Effector memory CD8-positive, alpha-beta T cell (primary cell): ENCODE results near the gene PDXK.

Experiments
- ATAC-seq: fragments of 150-1000 bp; cut with Tn5 transposase; replicated peaks from 2 replicates; pipeline ENCODE4 v1.10.0; 2021; ENCODE audit warnings: mild to moderate bottlenecking, moderate library complexity
- DNase-seq, 3 experiments: peaks; one replicate each; pipeline ENCODE4 v3.0.0; 2021
- H3K27ac Mint-ChIP-seq, 2 donors: one replicate each; pipeline ENCODE4 v1.8.0; 2022; ENCODE audit warnings: mild to moderate bottlenecking in 2 of 2, mixed read lengths in 2 of 2, moderate library complexity in 2 of 2
- H3K27me3 Mint-ChIP-seq, 2 donors: one replicate each; pipeline ENCODE4 v1.8.0; 2022; ENCODE audit warnings: mixed read lengths in 2 of 2
- H3K36me3 Mint-ChIP-seq: one replicate; pipeline ENCODE4 v1.8.0; 2022; ENCODE audit warnings: mild to moderate bottlenecking, moderate library complexity, mixed read lengths; ENCODE audit not compliant: insufficient read depth
- H3K4me1 Mint-ChIP-seq, 2 donors: one replicate each; pipeline ENCODE4 v1.8.0; 2022; ENCODE audit warnings: low read depth in 2 of 2, mixed read lengths in 2 of 2
- H3K4me3 Mint-ChIP-seq, 2 donors: one replicate each; pipeline ENCODE4 v1.8.0; 2022; ENCODE audit warnings: mild to moderate bottlenecking in 2 of 2, mixed read lengths in 2 of 2, moderate library complexity in 2 of 2
- H3K9me3 Mint-ChIP-seq, 2 donors: one replicate each; pipeline ENCODE4 v1.8.0; 2022; ENCODE audit warnings: mixed read lengths in 2 of 2

The PDXK gene

GRCh38 chr21:43721939-43722338 lies 3.0 kb downstream of the PDXK start:
- no peak for ATAC-seq
- Mint-ChIP-seq H3K27me3 (no peaks in the 10 kb centered on the region), H3K9me3 (no peaks in the 10 kb centered on the region), H3K36me3 (peaks cover 53% of the 10 kb centered on the region), H3K27ac (peak overlapping the region in 1 of 2 donors; percentile 49), H3K4me1 (peaks cover 35 to 37% of the 10 kb centered on the region in 2 donors), H3K4me3 (no peak overlapping the region)
- DNase-seq, result no peak

DNA sequence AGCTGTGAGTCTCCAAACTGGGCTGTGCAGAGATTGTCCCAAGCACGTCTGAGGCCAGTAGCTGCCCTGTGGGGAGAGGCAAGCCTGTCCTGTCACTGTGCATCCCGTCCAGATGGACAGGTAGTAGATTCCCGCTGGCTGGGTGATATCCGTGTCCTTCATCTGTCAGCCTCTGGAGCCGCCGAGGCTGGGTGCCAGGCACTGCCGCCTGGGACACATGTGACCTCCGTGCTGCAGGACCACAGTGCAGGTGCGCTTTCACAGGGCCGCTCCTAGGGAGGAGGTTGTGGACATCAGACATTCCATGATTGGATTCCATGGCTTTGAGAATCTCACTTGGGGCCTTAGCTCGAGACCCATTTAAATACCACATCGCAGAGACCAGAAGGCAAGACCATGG lies 4.7 kb downstream of the PDXK start:
- Mint-ChIP-seq H3K4me3 (no peak overlapping the region), H3K36me3 (peaks cover 61% of the 10 kb centered on the region), H3K9me3 (no peaks in the 10 kb centered on the region), H3K27ac (no peak overlapping the region), H3K27me3 (no peaks in the 10 kb centered on the region), H3K4me1 (peaks cover 45 to 46% of the 10 kb centered on the region in 2 donors)
- ATAC-seq (no peak), DNase-seq (no peak)

- peaks cover 47% of the 10 kb centered on the region for H3K36me3 Mint-ChIP-seq
- peak overlapping the region; percentile 95 for H3K27ac Mint-ChIP-seq
- H3K27me3 Mint-ChIP-seq, result no peaks in the 10 kb centered on the region
- ATAC-seq, result no peak
- H3K4me1 Mint-ChIP-seq, result peaks cover 38 to 41% of the 10 kb centered on the region in 2 donors
- DNase-seq, result no peak
- H3K4me3 Mint-ChIP-seq, result peak overlapping the region; percentile 86 to 88
- no peaks in the 10 kb centered on the region for H3K9me3 Mint-ChIP-seq
Measured at GRCh38 chr21:43726686-43727518, 8.0 kb downstream of the PDXK start.

DNA sequence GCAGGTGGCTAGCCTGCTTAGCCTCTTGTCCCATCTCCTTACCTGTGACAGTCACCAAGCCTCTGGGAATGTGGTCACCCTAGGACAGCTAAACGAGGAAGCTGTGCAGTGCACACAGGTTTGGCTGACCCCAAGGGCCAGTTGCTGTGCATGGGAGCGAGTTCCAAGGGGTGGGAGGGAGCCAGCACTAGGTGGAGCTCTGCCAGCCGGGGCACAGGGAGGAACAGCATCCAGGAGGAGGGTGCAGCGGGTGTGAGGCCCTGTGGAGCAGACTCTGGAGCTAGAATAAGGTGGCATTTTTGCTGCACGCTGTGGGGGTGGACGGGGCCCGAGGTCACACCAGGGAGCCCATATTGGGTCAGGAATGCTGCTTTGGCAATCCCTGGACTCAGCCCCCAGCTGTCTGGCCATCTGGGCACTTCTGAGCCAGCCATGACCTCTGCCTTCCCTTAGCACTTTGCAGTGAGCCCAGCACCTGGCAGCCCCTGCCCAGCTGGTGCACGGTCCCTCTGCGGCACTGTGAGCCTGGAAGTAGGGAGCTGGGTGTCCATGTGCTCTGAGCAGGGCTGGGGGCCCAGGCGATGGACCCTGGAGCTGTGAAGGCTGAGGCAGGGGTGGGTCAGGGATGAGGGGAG lies 8.7 kb downstream of the PDXK start:
- H3K4me3 Mint-ChIP-seq, result peak overlapping the region; percentile 86 to 88
- no peaks in the 10 kb centered on the region for H3K27me3 Mint-ChIP-seq
- H3K36me3 Mint-ChIP-seq, result peaks cover 47% of the 10 kb centered on the region
- DNase-seq (no peak), ATAC-seq (no peak)
- H3K27ac Mint-ChIP-seq, result peak overlapping the region; percentile 95
- no peaks in the 10 kb centered on the region for H3K9me3 Mint-ChIP-seq
- H3K4me1 Mint-ChIP-seq, result peaks cover 35% of the 10 kb centered on the region in 2 donors

- Mint-ChIP-seq H3K27me3 (no peaks in the 10 kb centered on the region), H3K4me3 (peak overlapping the region; percentile 86 to 88), H3K27ac (peak overlapping the region; percentile 95), H3K4me1 (peaks cover 33 to 40% of the 10 kb centered on the region in 2 donors), H3K9me3 (no peaks in the 10 kb centered on the region), H3K36me3 (peaks cover 47% of the 10 kb centered on the region)
- no peak for ATAC-seq
- DNase-seq, result no peak
Measured at GRCh38 chr21:43728154-43728466, 9.2 kb downstream of the PDXK start.

DNA sequence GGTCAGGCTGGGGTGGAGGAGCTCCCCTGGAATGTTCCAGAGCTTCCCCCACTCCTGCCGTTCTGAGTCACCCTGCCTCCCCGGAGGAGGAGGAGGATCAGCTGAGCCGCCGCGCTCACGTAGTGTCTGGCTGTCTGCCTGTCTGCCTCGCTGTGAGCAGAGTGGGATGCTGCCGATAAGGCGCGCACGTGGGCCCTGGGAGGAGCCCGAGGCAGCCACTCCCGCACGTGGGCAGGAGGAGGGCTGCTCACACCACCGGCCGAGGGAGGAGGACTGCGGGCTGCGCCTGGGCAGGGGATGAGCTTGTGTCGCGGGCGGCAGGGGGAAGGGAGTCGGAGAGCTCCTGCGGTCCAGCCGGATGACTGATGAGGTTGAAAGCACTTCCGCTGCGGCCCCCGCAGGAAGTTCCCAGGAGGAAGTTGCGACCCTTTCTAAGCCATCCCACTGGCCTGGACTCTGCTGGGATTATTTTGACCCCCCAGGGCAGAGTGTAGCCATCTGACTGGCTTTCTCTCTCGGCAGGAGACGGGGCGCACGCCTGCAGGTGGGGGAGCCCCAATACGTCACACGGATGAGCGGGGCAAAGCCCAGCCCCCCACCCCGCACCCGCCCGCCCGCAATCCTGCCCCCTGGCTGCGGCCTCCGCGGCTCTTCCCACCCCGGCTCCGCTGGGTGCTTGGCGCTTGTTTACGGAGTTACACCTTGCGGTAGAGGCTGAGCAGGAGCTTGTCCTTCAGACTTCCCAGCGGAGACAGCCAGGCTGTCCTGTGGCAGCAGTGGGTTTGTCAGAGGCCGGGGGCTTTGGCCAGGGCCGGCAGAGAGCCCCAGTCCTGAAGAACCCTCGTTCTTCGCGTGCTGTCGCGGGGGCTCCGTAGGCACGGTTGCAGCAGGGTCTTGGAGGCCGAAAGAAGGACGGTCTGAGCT lies 9.8 kb downstream of the PDXK start:
- H3K4me1 Mint-ChIP-seq, result peaks cover 36 to 46% of the 10 kb centered on the region in 2 donors
- ATAC-seq (peak; percentile 90), DNase-seq (peak; percentile 76 to 77 (median 76))
- H3K27me3 Mint-ChIP-seq, result no peaks in the 10 kb centered on the region
- H3K9me3 Mint-ChIP-seq, result no peaks in the 10 kb centered on the region
- peak overlapping the region; percentile 86 to 88 for H3K4me3 Mint-ChIP-seq
- peak overlapping the region; percentile 95 for H3K27ac Mint-ChIP-seq
- peaks cover 47% of the 10 kb centered on the region for H3K36me3 Mint-ChIP-seq

- no peak for ATAC-seq
- H3K4me3 Mint-ChIP-seq, result no peak overlapping the region
- peaks cover 30% of the 10 kb centered on the region for H3K36me3 Mint-ChIP-seq
- H3K9me3 Mint-ChIP-seq, result no peaks in the 10 kb centered on the region
- DNase-seq, result no peak
- H3K27me3 Mint-ChIP-seq, result no peaks in the 10 kb centered on the region
- peak overlapping the region; percentile 83 to 86 for H3K27ac Mint-ChIP-seq
- H3K4me1 Mint-ChIP-seq, result peaks cover 41 to 54% of the 10 kb centered on the region in 2 donors
Measured at GRCh38 chr21:43731476-43731875, 12.5 kb downstream of the PDXK start.

GRCh38 chr21:43731891-43732711 lies 13.2 kb downstream of the PDXK start:
- Mint-ChIP-seq H3K36me3 (peaks cover 28% of the 10 kb centered on the region), H3K27me3 (no peaks in the 10 kb centered on the region), H3K4me1 (peaks cover 36 to 48% of the 10 kb centered on the region in 2 donors), H3K27ac (peak overlapping the region; percentile 83 to 86), H3K9me3 (no peaks in the 10 kb centered on the region), H3K4me3 (no peak overlapping the region)
- DNase-seq, result no peak
- no peak for ATAC-seq

DNA sequence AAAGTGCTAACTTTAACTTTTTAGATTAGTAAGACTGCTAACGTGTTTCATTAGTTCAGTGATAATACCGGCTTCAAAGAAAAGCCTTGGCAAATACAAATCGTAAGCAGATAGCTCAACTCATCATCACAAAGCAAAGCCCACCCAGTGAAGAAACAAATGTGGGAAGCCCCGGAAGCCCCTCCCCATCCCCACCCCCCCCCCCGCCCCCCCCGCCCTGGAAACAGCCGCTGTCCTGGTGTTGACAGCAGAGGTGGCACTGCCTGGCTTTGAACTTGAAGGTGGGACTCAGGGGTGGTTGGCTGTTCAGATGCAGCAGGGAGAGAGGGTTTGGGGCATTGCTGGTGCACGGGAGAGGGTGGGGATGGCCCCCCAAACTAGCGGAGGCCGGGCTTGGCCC lies 14.1 kb downstream of the PDXK start:
- Mint-ChIP-seq H3K27ac (peak overlapping the region; percentile 71 to 89), H3K36me3 (peaks cover 26% of the 10 kb centered on the region), H3K4me1 (peaks cover 31 to 42% of the 10 kb centered on the region in 2 donors), H3K4me3 (peak overlapping the region in 1 of 2 donors; percentile 70), H3K9me3 (no peaks in the 10 kb centered on the region), H3K27me3 (no peaks in the 10 kb centered on the region)
- ATAC-seq, result no peak
- no peak for DNase-seq

DNA sequence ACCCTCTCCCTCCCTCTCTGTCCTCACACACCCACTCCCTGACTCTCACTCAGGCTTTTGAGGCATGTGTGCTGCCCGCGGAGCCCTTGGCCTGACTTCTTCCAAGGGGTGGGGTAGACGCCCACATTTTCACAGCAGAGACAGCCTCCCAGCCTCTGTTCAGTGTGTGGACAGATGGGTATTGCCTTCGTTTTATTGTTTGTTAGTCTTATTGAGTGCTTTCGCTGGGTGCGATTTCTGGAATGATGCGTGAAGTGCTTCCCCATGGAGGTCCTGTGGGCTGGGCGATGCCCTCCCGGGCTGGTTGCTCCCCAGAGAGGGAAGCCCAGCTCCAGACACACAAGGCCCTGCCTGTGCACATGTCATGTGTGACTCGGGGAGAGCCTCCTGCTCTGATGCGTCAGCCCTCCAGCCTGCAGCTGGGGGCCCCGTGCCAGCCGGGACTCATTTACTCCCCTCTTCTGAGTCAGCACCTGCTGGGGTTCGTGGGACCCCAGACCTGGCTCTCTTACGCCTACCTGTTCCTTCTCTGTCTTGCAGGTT lies 14.7 kb downstream of the PDXK start:
- H3K4me1 Mint-ChIP-seq, result peaks cover 26 to 37% of the 10 kb centered on the region in 2 donors
- peak overlapping the region; percentile 71 to 89 for H3K27ac Mint-ChIP-seq
- H3K36me3 Mint-ChIP-seq, result peaks cover 26% of the 10 kb centered on the region
- H3K27me3 Mint-ChIP-seq, result no peaks in the 10 kb centered on the region
- ATAC-seq, result no peak
- DNase-seq, result no peak
- H3K9me3 Mint-ChIP-seq, result no peaks in the 10 kb centered on the region
- peak overlapping the region in 1 of 2 donors; percentile 70 for H3K4me3 Mint-ChIP-seq

- ATAC-seq, result no peak
Measured at GRCh38 chr21:43734131-43734927, 15.4 kb downstream of the PDXK start.

DNA sequence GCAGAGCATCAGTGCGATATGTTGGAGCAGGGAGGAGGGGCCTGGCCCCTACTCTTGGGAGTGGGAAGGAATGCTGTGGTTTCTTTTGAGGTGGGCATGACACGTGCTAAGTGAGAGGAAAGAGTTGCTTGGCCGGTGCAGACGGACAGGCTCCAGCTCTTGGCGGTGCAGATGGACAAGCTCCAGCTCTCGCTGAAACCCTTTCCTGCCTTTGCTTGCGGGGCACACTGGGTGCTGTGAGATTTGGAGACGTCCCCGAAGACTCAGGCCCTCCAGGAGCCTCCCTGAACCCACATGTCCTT lies 15.9 kb downstream of the PDXK start:
- Mint-ChIP-seq H3K36me3 (peaks cover 31% of the 10 kb centered on the region), H3K4me1 (peaks cover 16 to 29% of the 10 kb centered on the region in 2 donors), H3K9me3 (no peaks in the 10 kb centered on the region), H3K27ac (peak overlapping the region in 1 of 2 donors; percentile 49), H3K27me3 (no peaks in the 10 kb centered on the region), H3K4me3 (no peak overlapping the region)
- no peak for ATAC-seq
- no peak for DNase-seq

More at GRCh38 chr21:43734131-43734927, 15.4 kb downstream of the PDXK start:
- H3K4me3 Mint-ChIP-seq, result peak overlapping the region in 1 of 2 donors; percentile 70
- DNase-seq, result no peak
- peaks cover 29% of the 10 kb centered on the region for H3K36me3 Mint-ChIP-seq
- no peaks in the 10 kb centered on the region for H3K27me3 Mint-ChIP-seq
- peaks cover 21 to 32% of the 10 kb centered on the region in 2 donors for H3K4me1 Mint-ChIP-seq
- peak overlapping the region; percentile 71 to 89 for H3K27ac Mint-ChIP-seq
- no peaks in the 10 kb centered on the region for H3K9me3 Mint-ChIP-seq
